Type B pancreatic cell (in vitro differentiated cells): ENCODE measurements around the gene DFFB. TPM values are rescaled to one million over a fixed set of nuclear protein-coding genes. Genes with fewer than 3 reads are reported as not detected.

Experiments used
- DNase-seq: peaks from one replicate; pipeline ENCODE4 v3.0.0; 2021; ENCODE audit warnings: mixed read lengths; ENCODE audit not compliant: unreplicated experiment; ENCODE audit errors: extremely low spot score
- H3K27ac Mint-ChIP-seq: 2 replicates; pipeline ENCODE4 v1.8.0; 2021; ENCODE audit warnings: mild to moderate bottlenecking, mixed read lengths
- H3K27me3 Mint-ChIP-seq: 2 replicates; pipeline ENCODE4 v1.8.0; 2021; ENCODE audit warnings: mixed read lengths
- H3K36me3 Mint-ChIP-seq: 2 replicates; pipeline ENCODE4 v1.8.0; 2021; ENCODE audit warnings: mixed read lengths
- H3K4me1 Mint-ChIP-seq: one replicate; pipeline ENCODE4 v1.8.0; 2021; ENCODE audit warnings: mixed read lengths; ENCODE audit not compliant: unreplicated experiment
- H3K4me3 Mint-ChIP-seq: 2 replicates; pipeline ENCODE4 v1.8.0; 2021; ENCODE audit warnings: mild to moderate bottlenecking, mixed read lengths
- H3K9me3 Mint-ChIP-seq: 2 replicates; pipeline ENCODE4 v1.8.0; 2021; ENCODE audit warnings: mixed read lengths
- CTCF ChIP-seq: fragments of 200-600 bp; sonication (generic); conservative IDR thresholded peaks from 2 replicates; pipeline ENCODE4 v1.5.0; 2021; ENCODE audit warnings: antibody characterized with exemption, mild to moderate bottlenecking
- total RNA-seq: library from RNA; stranded (reverse); gene quantifications from 2 replicates; pipeline ENCODE4 v1.2.1, GENCODE V29; 2021; ENCODE audit warnings: low replicate concordance

The DFFB gene
- total RNA-seq, 1 donor from 2014 or later, result 10.6 TPM

GRCh38 chr1:3911981-3912808, 54.9 kb downstream of the DFFB start:
- H3K36me3 Mint-ChIP-seq, result no peaks in the 10 kb centered on the region
- H3K4me1 Mint-ChIP-seq, result no peaks in the 10 kb centered on the region
- H3K9me3 Mint-ChIP-seq, result no peaks in the 10 kb centered on the region
- peaks cover 6% of the 10 kb centered on the region for H3K27me3 Mint-ChIP-seq
- H3K4me3 Mint-ChIP-seq, result no peak overlapping the region
- TF ChIP-seq CTCF, result no peak
- H3K27ac Mint-ChIP-seq, result no peak overlapping the region
- DNase-seq, result no peak

DNA sequence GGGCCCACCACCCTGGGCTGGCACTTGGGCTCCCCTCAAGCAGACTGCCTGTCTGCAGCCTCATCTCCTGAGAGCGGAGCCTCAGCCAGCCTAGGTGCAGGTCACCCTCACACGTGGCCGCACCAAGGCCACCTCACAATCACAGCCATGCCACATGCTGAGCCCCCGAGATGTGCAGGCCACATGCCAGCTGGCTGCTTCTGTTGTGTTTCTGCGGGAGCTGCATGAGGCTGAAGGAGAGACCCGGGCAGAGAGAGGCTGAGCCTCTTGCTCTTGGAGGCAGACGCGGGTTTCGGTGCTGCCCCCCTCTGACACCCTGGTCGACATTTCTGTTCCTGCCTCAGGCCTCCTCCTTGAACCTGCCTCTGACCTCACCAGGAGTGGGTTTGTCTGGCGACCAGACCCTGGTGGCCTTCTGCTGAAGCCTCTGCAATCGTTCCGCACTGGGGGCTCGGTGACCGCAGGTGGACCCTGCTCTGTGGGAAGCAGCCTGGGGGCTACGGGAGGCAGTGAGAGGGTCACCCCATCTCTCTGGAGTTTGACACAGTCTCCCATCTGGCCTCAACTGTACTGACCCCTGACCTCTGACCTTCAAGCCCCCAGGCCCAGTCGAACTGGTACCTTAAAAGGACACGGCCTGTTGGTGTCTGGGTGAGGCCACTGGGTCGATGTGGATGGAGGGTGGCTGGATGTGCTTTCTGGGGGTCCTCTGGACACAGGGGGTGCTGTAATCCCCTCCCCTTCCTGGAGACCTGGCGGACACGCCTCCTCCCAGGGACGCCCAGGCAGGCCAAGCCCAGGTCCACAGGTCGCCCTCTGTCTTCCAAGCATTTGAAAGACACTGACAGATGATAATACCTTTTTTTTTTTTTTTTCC, 55.8 kb downstream of the DFFB start:
- H3K4me1 Mint-ChIP-seq, result no peaks in the 10 kb centered on the region
- H3K4me3 Mint-ChIP-seq, result no peak overlapping the region
- no peak for DNase-seq
- no peaks in the 10 kb centered on the region for H3K9me3 Mint-ChIP-seq
- no peak for TF ChIP-seq CTCF
- H3K27ac Mint-ChIP-seq, result no peak overlapping the region
- H3K36me3 Mint-ChIP-seq, result no peaks in the 10 kb centered on the region
- peaks cover 6% of the 10 kb centered on the region for H3K27me3 Mint-ChIP-seq

DNA sequence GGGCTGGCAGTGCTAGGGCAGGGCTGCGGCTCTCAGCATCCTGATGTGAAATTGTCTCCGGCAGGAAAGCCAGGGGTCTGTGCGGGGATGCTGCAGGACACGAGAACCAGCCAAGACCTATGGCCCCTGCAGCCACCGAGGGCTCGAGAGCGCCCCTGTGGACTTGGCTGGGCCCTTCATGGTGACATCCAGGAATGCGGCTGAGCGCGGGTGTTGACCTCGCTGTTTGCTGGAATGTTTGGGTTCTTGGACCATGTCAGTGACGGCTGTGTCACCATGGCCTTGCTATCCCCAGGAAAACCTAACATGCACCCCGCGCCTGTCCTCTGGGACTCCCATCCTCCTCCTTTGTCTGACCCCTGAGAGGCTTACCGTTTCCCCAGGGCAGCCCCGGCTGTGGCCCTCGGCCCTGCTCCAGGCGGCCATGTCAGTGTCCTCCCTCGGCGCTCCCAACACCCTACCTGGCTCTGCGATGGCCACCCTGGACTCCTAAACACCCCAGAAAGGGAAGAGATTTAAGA, 57.1 kb downstream of the DFFB start:
- no peaks in the 10 kb centered on the region for H3K4me1 Mint-ChIP-seq
- no peak for TF ChIP-seq CTCF
- H3K9me3 Mint-ChIP-seq, result no peaks in the 10 kb centered on the region
- H3K36me3 Mint-ChIP-seq, result no peaks in the 10 kb centered on the region
- no peak for DNase-seq
- H3K27ac Mint-ChIP-seq, result no peak overlapping the region
- H3K27me3 Mint-ChIP-seq, result peaks cover 8% of the 10 kb centered on the region
- H3K4me3 Mint-ChIP-seq, result no peak overlapping the region

GRCh38 chr1:3914911-3915310, 57.6 kb downstream of the DFFB start:
- Mint-ChIP-seq H3K4me1 (no peaks in the 10 kb centered on the region), H3K4me3 (no peak overlapping the region), H3K36me3 (no peaks in the 10 kb centered on the region), H3K27ac (no peak overlapping the region), H3K9me3 (no peaks in the 10 kb centered on the region), H3K27me3 (peaks cover 8% of the 10 kb centered on the region)
- DNase-seq, result no peak
- TF ChIP-seq CTCF, result no peak

GRCh38 chr1:3915551-3916121, 58.4 kb downstream of the DFFB start:
- Mint-ChIP-seq H3K27me3 (peaks cover 8% of the 10 kb centered on the region), H3K4me3 (no peak overlapping the region), H3K36me3 (no peaks in the 10 kb centered on the region), H3K4me1 (no peaks in the 10 kb centered on the region), H3K27ac (no peak overlapping the region), H3K9me3 (no peaks in the 10 kb centered on the region)
- no peak for DNase-seq
- no peak for TF ChIP-seq CTCF
